ENCODE results near the gene TXNIP. TPM values are rescaled to one million over a fixed set of nuclear protein-coding genes. Genes with fewer than 3 reads are reported as not detected.

TXNIP gene
- total RNA-seq, 1 donor = 69.5 TPM

- H3K4me3 ChIP-seq (ENCODE audit: low read depth, low read length) = peak within 1 kb of the TSS; percentile 81
- peak; percentile 97 for DNase-seq (ENCODE audit: low read depth)
- no peak for TF ChIP-seq CTCF (IDR thresholded peaks at IDR 0.05; ENCODE audit: insufficient read depth, low read depth, low read length)
Measured at GRCh38 chr1:145957443-145958319, 38.7 kb downstream of the TXNIP start, which contains the start of gene LIX1L. LIX1L (minus strand) TSS chr1:145958017; CDS start chr1:145957927, 90 bp downstream.

GRCh38 chr1:145956781-145957442, 39.5 kb downstream of the TXNIP start:
- DNase-seq (ENCODE audit: low read depth) = peak; percentile 55
- peak overlapping the region; percentile 81 for H3K4me3 ChIP-seq (ENCODE audit: low read depth, low read length)
- no peak for TF ChIP-seq CTCF (IDR thresholded peaks at IDR 0.05; ENCODE audit: insufficient read depth, low read depth, low read length)

GRCh38 chr1:145956361-145956760, 40.0 kb downstream of the TXNIP start:
- DNase-seq (ENCODE audit: low read depth) = no peak
- H3K4me3 ChIP-seq (ENCODE audit: low read depth, low read length) = peak overlapping the region; percentile 81
- no peak for TF ChIP-seq CTCF (IDR thresholded peaks at IDR 0.05; ENCODE audit: insufficient read depth, low read depth, low read length)

GRCh38 chr1:145955436-145955835, 40.9 kb downstream of the TXNIP start:
- TF ChIP-seq CTCF (IDR thresholded peaks at IDR 0.05; ENCODE audit: insufficient read depth, low read depth, low read length) = no peak
- no peak overlapping the region for H3K4me3 ChIP-seq (ENCODE audit: low read depth, low read length)

GRCh38 chr1:145953861-145954260, 42.5 kb downstream of the TXNIP start:
- TF ChIP-seq CTCF (IDR thresholded peaks at IDR 0.05; ENCODE audit: insufficient read depth, low read depth, low read length) = no peak
- no peak for DNase-seq (ENCODE audit: low read depth)
- H3K4me3 ChIP-seq (ENCODE audit: low read depth, low read length) = no peak overlapping the region

More at GRCh38 chr1:145955436-145955835, 40.9 kb downstream of the TXNIP start:
- DNase-seq (ENCODE audit: low read depth) = no peak

- TF ChIP-seq CTCF (IDR thresholded peaks at IDR 0.05; ENCODE audit: insufficient read depth, low read depth, low read length) = no peak
- DNase-seq (ENCODE audit: low read depth) = no peak
Measured at GRCh38 chr1:145952903-145953302, 43.5 kb downstream of the TXNIP start.

More at GRCh38 chr1:145952903-145953302, 43.5 kb downstream of the TXNIP start:
- no peak overlapping the region for H3K4me3 ChIP-seq (ENCODE audit: low read depth, low read length)

Measured in fibroblast of villous mesenchyme (primary cell).